ENCODE measurements around the gene ZMYND19.
"Not testable (repeated sequence)": the region's sequence is repeated elsewhere in the genome, so short reads cannot be mapped to it uniquely, and the experiment has no call there.

Gene ZMYND19

GRCh38 chr9:137540536-137540935, 49.8 kb downstream of the ZMYND19 start:
- Histone ChIP-seq H3K9me2 (replicated peaks; ENCODE audit: control insufficient read depth, low read length) (no peaks in the 10 kb centered on the region), H3K79me2 (ENCODE audit: control insufficient read depth, low read length) (no peaks in the 10 kb centered on the region), H3K27ac (ENCODE audit: low read depth, low read length) (no peak overlapping the region), H3K27me3 (ENCODE audit: control insufficient read depth, low read length) (no peaks in the 10 kb centered on the region), H3K36me3 (ENCODE audit: control insufficient read depth, low read length) (peaks cover 11% of the 10 kb centered on the region), H3F3A (ENCODE audit: control insufficient read depth, insufficient read depth) (peaks cover 25% of the 10 kb centered on the region), H3K4me2 (ENCODE audit: low read length) (no peak overlapping the region), H3K4me1 (ENCODE audit: control insufficient read depth, low read length) (peaks cover 72% of the 10 kb centered on the region), H3K4me3 (ENCODE audit: low read length) (no peak overlapping the region), H4K20me1 (ENCODE audit: control insufficient read depth, insufficient read depth, low read depth, low read length) (no peaks in the 10 kb centered on the region), H3K9me3 (ENCODE audit: control insufficient read depth, insufficient read depth, low read length) (peaks cover 4% of the 10 kb centered on the region; the same call in 1 of the 2 replicates)
- no peak for TF ChIP-seq CTCF (IDR thresholded peaks at IDR 0.05; ENCODE audit: low read depth, low read length, poor library complexity, severe bottlenecking)
- no peak for TF ChIP-seq EZH2phosphoT487 (IDR thresholded peaks at IDR 0.05; ENCODE audit: borderline replicate concordance, low read length)

- Histone ChIP-seq H3K4me2 (ENCODE audit: low read length) (peak overlapping the region; percentile 67; the same call in 1 of the 2 replicates), H3K9me2 (replicated peaks; ENCODE audit: control insufficient read depth, low read length) (no peaks in the 10 kb centered on the region), H3K4me3 (ENCODE audit: low read length) (peak overlapping the region; percentile 62; the same call in 1 of the 2 replicates), H3K27me3 (ENCODE audit: control insufficient read depth, low read length) (no peaks in the 10 kb centered on the region), H3K27ac (ENCODE audit: low read depth, low read length) (peak overlapping the region; percentile 97), H4K20me1 (ENCODE audit: control insufficient read depth, insufficient read depth, low read depth, low read length) (no peaks in the 10 kb centered on the region), H3F3A (ENCODE audit: control insufficient read depth, insufficient read depth) (peaks cover 33% of the 10 kb centered on the region), H3K9me3 (ENCODE audit: control insufficient read depth, insufficient read depth, low read length) (peaks cover 4% of the 10 kb centered on the region; the same call in 1 of the 2 replicates), H3K79me2 (ENCODE audit: control insufficient read depth, low read length) (no peaks in the 10 kb centered on the region; the same call in 1 of the 2 replicates), H3K36me3 (ENCODE audit: control insufficient read depth, low read length) (peaks cover 11% of the 10 kb centered on the region), H3K4me1 (ENCODE audit: control insufficient read depth, low read length) (peaks cover 82% of the 10 kb centered on the region)
- TF ChIP-seq EZH2phosphoT487 (IDR thresholded peaks at IDR 0.05; ENCODE audit: borderline replicate concordance, low read length) (no peak), CTCF (IDR thresholded peaks at IDR 0.05; ENCODE audit: low read depth, low read length, poor library complexity, severe bottlenecking) (no peak)
Measured at GRCh38 chr9:137538058-137538457, 52.3 kb downstream of the ZMYND19 start.

- Histone ChIP-seq H3K4me1 (ENCODE audit: control insufficient read depth, low read length) (peaks cover 74% of the 10 kb centered on the region), H3K4me2 (ENCODE audit: low read length) (peak overlapping the region; percentile 67), H3K27ac (ENCODE audit: low read depth, low read length) (peak overlapping the region; percentile 97), H3F3A (ENCODE audit: control insufficient read depth, insufficient read depth) (peaks cover 29% of the 10 kb centered on the region), H3K36me3 (ENCODE audit: control insufficient read depth, low read length) (peaks cover 11% of the 10 kb centered on the region), H3K4me3 (ENCODE audit: low read length) (peak overlapping the region; percentile 62)
- not testable (repeated sequence) for H3K27me3 ChIP-seq (ENCODE audit: control insufficient read depth, low read length); H3K79me2 ChIP-seq (ENCODE audit: control insufficient read depth, low read length); H4K20me1 ChIP-seq (ENCODE audit: control insufficient read depth, insufficient read depth, low read depth, low read length); H3K9me2 ChIP-seq (replicated peaks; ENCODE audit: control insufficient read depth, low read length); H3K9me3 ChIP-seq (ENCODE audit: control insufficient read depth, insufficient read depth, low read length)
Measured at GRCh38 chr9:137536594-137537131, 53.6 kb downstream of the ZMYND19 start.

GRCh38 chr9:137535120-137535428, 55.2 kb downstream of the ZMYND19 start:
- Histone ChIP-seq H3K27me3 (ENCODE audit: control insufficient read depth, low read length) (no peaks in the 10 kb centered on the region), H3K4me1 (ENCODE audit: control insufficient read depth, low read length) (peaks cover 68% of the 10 kb centered on the region), H3K4me3 (ENCODE audit: low read length) (peak overlapping the region; percentile 22), H3F3A (ENCODE audit: control insufficient read depth, insufficient read depth) (peaks cover 29% of the 10 kb centered on the region), H3K9me2 (replicated peaks; ENCODE audit: control insufficient read depth, low read length) (no peaks in the 10 kb centered on the region), H3K79me2 (ENCODE audit: control insufficient read depth, low read length) (no peaks in the 10 kb centered on the region; the same call in 1 of the 2 replicates), H4K20me1 (ENCODE audit: control insufficient read depth, insufficient read depth, low read depth, low read length) (no peaks in the 10 kb centered on the region), H3K36me3 (ENCODE audit: control insufficient read depth, low read length) (peaks cover 11% of the 10 kb centered on the region), H3K4me2 (ENCODE audit: low read length) (peak overlapping the region; percentile 67), H3K27ac (ENCODE audit: low read depth, low read length) (peak overlapping the region; percentile 97), H3K9me3 (ENCODE audit: control insufficient read depth, insufficient read depth, low read length) (peaks cover 4% of the 10 kb centered on the region; the same call in 1 of the 2 replicates)
- no peak for TF ChIP-seq CTCF (IDR thresholded peaks at IDR 0.05; ENCODE audit: low read depth, low read length, poor library complexity, severe bottlenecking)
- no peak for TF ChIP-seq EZH2phosphoT487 (IDR thresholded peaks at IDR 0.05; ENCODE audit: borderline replicate concordance, low read length)
